HG02763 (cell line): Measurements from ENCODE around the gene GABBR1.

Source experiments
- ATAC-seq: cut with Tn5 transposase; IDR thresholded peaks from one replicate; pipeline ENCODE4 v1.9.1; 2021; ENCODE audit warnings: mild to moderate bottlenecking, moderate library complexity; ENCODE audit not compliant: unreplicated experiment

GABBR1 gene

DNA sequence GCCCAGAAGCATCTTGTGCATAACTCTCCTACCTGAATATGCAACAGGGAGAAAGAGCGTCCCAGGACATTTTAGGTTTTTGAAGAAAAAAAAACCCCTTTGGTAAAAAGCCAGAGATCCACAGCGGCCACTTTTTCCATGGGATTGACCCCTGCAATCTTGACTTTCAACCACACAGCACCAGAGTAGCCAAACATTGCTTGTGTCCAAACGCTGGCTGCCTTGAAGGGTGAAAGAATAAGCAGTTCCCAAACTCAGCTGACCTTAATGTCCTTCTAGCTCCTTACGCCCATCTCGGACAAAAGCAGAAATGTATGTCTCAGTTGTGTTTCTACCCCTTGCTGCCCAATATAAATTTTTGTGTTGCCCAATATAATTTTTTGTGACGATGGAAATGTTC lies 22.7 kb upstream of the GABBR1 start:
- ATAC-seq = no peak

- no peak for ATAC-seq
These were observed 20.6 kb upstream of the GABBR1 start for GRCh38 chr6:29653452-29654038.

DNA sequence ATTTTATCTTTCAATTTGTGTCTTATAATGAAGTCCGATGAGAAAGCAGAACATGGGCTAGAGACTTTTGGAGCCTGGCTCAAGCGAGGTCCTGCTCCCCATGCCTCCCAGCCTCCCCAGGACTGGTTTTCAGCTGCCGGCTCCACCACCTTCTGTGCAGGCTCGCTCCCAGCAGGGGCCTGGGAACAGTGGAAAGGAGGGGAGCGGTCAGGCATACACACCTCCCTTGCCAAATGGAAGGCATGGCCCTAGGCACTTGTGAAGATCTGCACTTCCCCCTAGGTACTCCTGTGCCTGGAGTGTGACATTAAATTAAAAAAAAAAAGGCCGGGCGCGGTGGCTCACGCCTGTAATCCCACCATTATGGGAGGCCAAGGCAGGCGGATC lies 19.2 kb upstream of the GABBR1 start:
- no peak for ATAC-seq

DNA sequence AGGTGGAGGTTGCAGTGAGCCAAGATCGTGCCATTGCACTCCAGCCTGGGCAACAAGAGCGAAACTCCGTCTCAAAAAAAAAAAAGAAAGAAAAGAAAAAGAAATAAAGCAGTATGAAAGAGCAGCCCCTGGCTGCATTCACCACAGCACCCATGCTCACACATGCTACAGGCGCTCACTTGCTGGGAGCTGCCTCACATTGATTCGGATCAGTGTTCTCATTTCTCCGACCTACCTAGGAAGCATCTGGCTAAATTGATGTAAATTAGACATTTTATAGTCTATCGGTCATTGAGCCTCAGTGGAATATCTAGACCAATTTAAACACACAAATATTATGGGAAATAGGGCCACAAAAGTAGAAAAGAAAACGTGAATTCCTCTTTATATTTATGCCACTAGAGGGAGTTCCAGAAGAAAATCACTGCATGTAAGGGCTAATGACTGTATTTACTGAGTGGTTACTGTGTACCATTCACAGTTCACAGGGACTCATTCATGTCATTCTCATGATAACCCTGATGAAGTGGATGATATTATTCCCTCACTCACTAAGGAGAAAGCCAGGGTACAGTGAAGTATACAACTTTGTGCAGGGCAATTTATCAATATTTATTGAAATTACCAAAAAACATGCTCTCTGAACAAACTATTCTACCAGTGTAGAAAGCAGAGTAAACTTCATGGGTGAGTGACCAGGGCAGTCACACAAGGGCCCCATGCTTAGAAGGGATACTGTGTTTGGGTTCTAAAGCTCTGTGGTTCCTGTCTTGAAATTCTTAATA lies 18.6 kb upstream of the GABBR1 start:
- ATAC-seq = no peak

- ATAC-seq = peak; percentile 96
These were observed 17.0 kb upstream of the GABBR1 start for GRCh38 chr6:29649701-29650673.

GRCh38 chr6:29647927-29648642 lies 15.1 kb upstream of the GABBR1 start:
- no peak for ATAC-seq

DNA sequence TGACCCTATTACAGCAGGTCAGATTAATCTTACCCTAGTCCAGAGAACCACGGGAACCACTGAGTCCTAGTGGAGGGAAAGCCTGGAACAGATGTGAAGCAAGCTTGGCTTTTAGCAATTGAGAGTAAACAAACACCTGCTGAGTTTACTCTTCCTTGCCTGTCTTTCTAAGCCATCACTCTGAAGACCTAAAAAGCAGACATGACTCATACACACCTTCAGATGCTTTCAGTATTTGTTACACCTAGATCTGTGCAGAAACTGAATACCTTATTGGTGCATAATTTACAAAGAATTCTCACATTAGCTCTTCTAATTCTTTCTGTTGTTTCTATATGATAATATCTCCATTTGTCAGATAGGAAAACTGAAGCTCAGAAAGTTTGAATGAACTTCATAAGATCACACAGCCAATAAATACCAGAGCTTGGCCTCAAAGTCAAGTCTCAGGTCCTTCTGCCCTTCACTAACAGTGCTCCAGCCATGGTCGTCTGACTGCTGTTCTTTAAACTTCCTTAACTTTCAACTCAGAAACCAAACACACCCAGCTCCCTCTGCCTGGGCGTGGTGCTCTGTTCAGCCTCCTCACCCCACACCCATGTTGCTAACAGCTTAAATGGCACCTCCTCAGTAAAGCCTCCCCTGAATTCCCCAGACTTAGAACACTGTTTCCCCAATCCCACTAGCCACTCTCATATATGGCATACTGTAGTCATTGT lies 8.6 kb upstream of the GABBR1 start:
- no peak for ATAC-seq

GRCh38 chr6:29637247-29637646 lies 4.3 kb upstream of the GABBR1 start:
- no peak for ATAC-seq

DNA sequence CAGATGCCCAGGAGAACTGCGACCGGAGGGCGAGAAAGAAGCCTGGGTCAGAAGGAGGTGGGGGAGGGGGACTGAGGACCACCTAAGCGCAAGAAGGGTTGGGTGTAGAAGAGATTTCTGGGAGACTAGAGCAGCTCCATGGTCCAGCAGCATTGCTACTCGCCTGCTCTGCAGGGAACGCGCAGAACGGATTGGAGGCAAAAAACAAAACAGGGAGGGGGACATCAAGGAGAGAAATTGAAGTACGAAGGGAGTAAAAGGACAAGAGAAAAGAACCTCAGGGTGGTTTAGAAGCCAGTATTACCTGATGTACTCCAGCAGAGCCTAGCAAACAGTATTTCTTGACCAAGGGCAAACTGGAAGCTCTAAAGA lies 537 bp upstream of the GABBR1 start:
- no peak for ATAC-seq

GRCh38 chr6:29631860-29632731 lies 887 bp downstream of the GABBR1 start:
- no peak for ATAC-seq

- no peak for ATAC-seq
These were observed 1.7 kb downstream of the GABBR1 start for GRCh38 chr6:29631209-29631810.

GRCh38 chr6:29630315-29630714 lies 2.7 kb downstream of the GABBR1 start:
- ATAC-seq = no peak

GRCh38 chr6:29629571-29629970 lies 3.4 kb downstream of the GABBR1 start:
- ATAC-seq = no peak

GRCh38 chr6:29628419-29629281 lies 4.3 kb downstream of the GABBR1 start:
- ATAC-seq = no peak

DNA sequence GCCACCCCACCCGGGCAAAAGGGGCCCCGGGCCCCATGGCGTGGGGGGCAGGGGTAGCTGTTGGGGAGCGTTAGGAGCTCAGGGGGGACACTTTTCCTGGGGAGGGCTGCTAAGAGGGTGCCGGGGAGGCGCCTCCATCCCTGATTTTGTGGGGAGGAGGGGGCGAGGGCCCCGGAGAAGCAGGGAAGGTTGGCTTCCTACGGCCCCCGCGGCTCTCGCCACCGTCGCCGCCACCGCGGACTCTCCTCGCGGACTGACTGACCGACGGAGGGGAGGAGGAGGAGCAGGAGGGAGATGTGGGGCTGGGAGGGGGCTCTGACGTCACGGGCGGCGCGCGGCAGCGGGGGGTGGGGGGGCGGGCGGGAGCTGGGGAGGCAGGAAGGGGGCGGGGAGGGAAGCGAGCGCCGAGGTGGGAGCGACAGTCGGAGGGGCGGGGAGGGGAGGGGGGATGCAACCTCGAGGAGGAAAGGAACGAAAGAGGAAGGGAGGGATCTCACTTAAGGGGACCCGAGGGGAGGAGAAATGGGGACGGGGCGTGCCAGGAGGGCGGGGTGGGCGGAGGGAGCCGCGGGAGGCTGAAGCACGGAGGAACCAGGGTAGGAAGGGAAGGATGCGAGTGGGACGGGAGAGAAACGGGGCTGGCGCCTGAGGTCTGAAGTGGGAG lies 5.1 kb downstream of the GABBR1 start:
- no peak for ATAC-seq

- no peak for ATAC-seq
These were observed 5.8 kb downstream of the GABBR1 start for GRCh38 chr6:29626948-29627754.
